Measurements from ENCODE around the gene TTC12. TPM values are rescaled to one million over a fixed set of nuclear protein-coding genes. Genes with fewer than 3 reads are reported as not detected.

Gene TTC12
- total and polyA plus RNA-seq, 3 donors from 2014 or later, result 42.1 to 123 (median 81.3) TPM

- H3K27ac ChIP-seq, result no peak overlapping the region
- no peak overlapping the region for H3K4me3 ChIP-seq
- H3K9me3 ChIP-seq, result no peaks in the 10 kb centered on the region
- no peak for TF ChIP-seq POLR2A (IDR thresholded peaks at IDR 0.05)
- no peak for TF ChIP-seq CTCF (IDR thresholded peaks at IDR 0.05)
- 86 to 93% methylated on average over 2 to 5 of the region's 5 CpGs for WGBS, 2 donors
- H3K27me3 ChIP-seq, result no peaks in the 10 kb centered on the region
- H3K4me1 ChIP-seq, result no peaks in the 10 kb centered on the region
- intact Hi-C loops (cut with DNase I; ENCODE audit: low total_unique reads), result no loop called here
- no peak for DNase-seq
- H3K36me3 ChIP-seq (ENCODE audit: low read depth, missing control alignments), result no peaks in the 10 kb centered on the region
Measured at GRCh38 chr11:113269636-113270035, 44.7 kb upstream of the TTC12 start.

- DNase-seq, result no peak
- no peak for TF ChIP-seq CTCF (IDR thresholded peaks at IDR 0.05)
- TF ChIP-seq POLR2A (IDR thresholded peaks at IDR 0.05), result no peak
- H3K27ac ChIP-seq, result no peak overlapping the region
- no peaks in the 10 kb centered on the region for H3K4me1 ChIP-seq
- H3K27me3 ChIP-seq, result no peaks in the 10 kb centered on the region
- no peaks in the 10 kb centered on the region for H3K9me3 ChIP-seq
- WGBS, 2 donors, result 88 to 95% methylated on average over 13 of the region's 13 CpGs
- intact Hi-C loops (cut with DNase I; ENCODE audit: low total_unique reads), result no loop called here
- no peak overlapping the region for H3K4me3 ChIP-seq
- no peaks in the 10 kb centered on the region for H3K36me3 ChIP-seq (ENCODE audit: low read depth, missing control alignments)
Measured at GRCh38 chr11:113270080-113270479, 44.3 kb upstream of the TTC12 start.

GRCh38 chr11:113271551-113272245 lies 42.7 kb upstream of the TTC12 start:
- no peak for DNase-seq
- Histone ChIP-seq H3K4me1 (no peaks in the 10 kb centered on the region), H3K9me3 (no peaks in the 10 kb centered on the region), H3K27me3 (no peaks in the 10 kb centered on the region), H3K4me3 (no peak overlapping the region), H3K36me3 (ENCODE audit: low read depth, missing control alignments) (no peaks in the 10 kb centered on the region), H3K27ac (no peak overlapping the region)
- 96 to 100% methylated on average over 7 to 14 of the region's 14 CpGs for WGBS, 2 donors
- TF ChIP-seq CTCF (IDR thresholded peaks at IDR 0.05) (no peak), POLR2A (IDR thresholded peaks at IDR 0.05) (no peak)
- intact Hi-C loops (cut with DNase I; ENCODE audit: low total_unique reads), result no loop called here

- H3K36me3 ChIP-seq (ENCODE audit: low read depth, missing control alignments), result no peaks in the 10 kb centered on the region
- WGBS, 2 donors, result 70 to 78% methylated on average over 5 of the region's 5 CpGs
- no peak overlapping the region for H3K4me3 ChIP-seq
- no peaks in the 10 kb centered on the region for H3K9me3 ChIP-seq
- no peak overlapping the region for H3K27ac ChIP-seq
- H3K4me1 ChIP-seq, result no peaks in the 10 kb centered on the region
- no peaks in the 10 kb centered on the region for H3K27me3 ChIP-seq
- DNase-seq, result no peak
- no peak for TF ChIP-seq POLR2A (IDR thresholded peaks at IDR 0.05)
- no peak for TF ChIP-seq CTCF (IDR thresholded peaks at IDR 0.05)
- intact Hi-C loops (cut with DNase I; ENCODE audit: low total_unique reads), result no loop called here
Measured at GRCh38 chr11:113272281-113272680, 42.1 kb upstream of the TTC12 start.
